Measurements from ENCODE around the gene JPT1. TPM values are rescaled to one million over a fixed set of nuclear protein-coding genes. Genes with fewer than 3 reads are reported as not detected.

Gene JPT1
- polyA plus RNA-seq, 1 of the 3 experiments (the other 2 are of a cell fraction) = 490 TPM

- 95% methylated on average over 9 of the region's 9 CpGs for WGBS (ENCODE audit: low lambda C conversion rate)
- Histone ChIP-seq H3K9me2 (no peaks in the 10 kb centered on the region), H3K4me3 (ENCODE audit: low read depth in 2 of 2, low read length in 1 of 2) (no peak overlapping the region), H3F3A (replicated peaks; ENCODE audit: insufficient read depth) (peaks cover 20% of the 10 kb centered on the region), H3K36me3 (replicated peaks in 1 of 2; ENCODE audit: control insufficient read depth in 1 of 2, insufficient read depth in 2 of 2, low read length in 1 of 2) (peaks cover 0 to 23% of the 10 kb centered on the region in 2 experiments), H3K27me3 (ENCODE audit: insufficient read depth) (no peaks in the 10 kb centered on the region), H3K4me2 (no peak overlapping the region), H3K9ac (no peak overlapping the region), H2AFZ (ENCODE audit: low read depth) (0 out of 2 replicates have a peak overlapping the region, but pooled peaks have one; percentile 97), H3K79me2 (ENCODE audit: insufficient read depth) (peaks cover 43% of the 10 kb centered on the region), H3K27ac (ENCODE audit: low read depth in 2 of 2, low read length in 1 of 2) (no peak overlapping the region), H3K4me1 (ENCODE audit: control insufficient read depth in 1 of 2, insufficient read depth in 2 of 2, low read depth in 1 of 2, low read length in 1 of 2) (peaks cover 3 to 6% of the 10 kb centered on the region in 2 experiments; a peak in 3 of 4 replicates), H3K9me3 (no peaks in the 10 kb centered on the region), H4K20me1 (ENCODE audit: insufficient read depth) (peaks cover 30% of the 10 kb centered on the region)
- ChIA-PET POLR2A (interaction anchor here (1.9 kb wide), 1 partner anchor 70 kb away, joined by 9 read pairs; no protein-coding TSS in a partner anchor), CTCF (interaction anchor here (0.7 to 4.1 kb wide), 6 partner anchors 10 to 70 kb away, joined by 3 to 26 read pairs (median 10); partner anchors contain the start of gene NT5C)
- TF ChIP-seq NRF1 (IDR thresholded peaks at IDR 0.05; ENCODE audit: low read depth, low read length) = no peak
- no peak for TF ChIP-seq JUND (IDR thresholded peaks at IDR 0.05)
- TF ChIP-seq RAD21 (IDR thresholded peaks at IDR 0.05; ENCODE audit: low read length) = no peak
- no peak for TF ChIP-seq RXRA (IDR thresholded peaks at IDR 0.05; ENCODE audit: borderline replicate concordance, low read depth)
- TF ChIP-seq YY1 (IDR thresholded peaks at IDR 0.05; ENCODE audit: low read depth) = no peak
- no peak for TF ChIP-seq FOSL2 (IDR thresholded peaks at IDR 0.05; ENCODE audit: borderline replicate concordance, low read depth)
- TF ChIP-seq TEAD4 (IDR thresholded peaks at IDR 0.05; ENCODE audit: borderline replicate concordance, insufficient read depth) = no peak
- no peak for TF ChIP-seq FOXJ3 (CRISPR knock-in tag; IDR thresholded peaks at IDR 0.05)
- no peak for TF ChIP-seq MAX (IDR thresholded peaks at IDR 0.05; ENCODE audit: low read depth)
- TF ChIP-seq REST (IDR thresholded peaks at IDR 0.05; ENCODE audit: low read depth, low read length) = no peak
- TF ChIP-seq ELF1 (IDR thresholded peaks at IDR 0.05) = no peak
- TF ChIP-seq TCF12 (IDR thresholded peaks at IDR 0.05) = no peak
- DNase-seq = no peak
These were observed 29.9 kb upstream of the JPT1 start for GRCh38 chr17:75183999-75184884.
